Activated CD4-positive, CD25-positive, alpha-beta regulatory T cell (primary cell): ENCODE results near the gene THSD4.
"Not testable (repeated sequence)": the region's sequence is repeated elsewhere in the genome, so short reads cannot be mapped to it uniquely, and the experiment has no call there.

Experiments used
- DNase-seq, 4 experiments: peaks; one replicate each; lab custom pipeline; 2025; lab: John Stamatoyannopoulos, UW

Gene THSD4

GRCh38 chr15:71121442-71121841 lies 6.2 kb downstream of the THSD4 start:
- no peak for DNase-seq

- no peak for DNase-seq
These were observed 9.9 kb downstream of the THSD4 start for GRCh38 chr15:71124937-71125790.

GRCh38 chr15:71125831-71126450 lies 10.7 kb downstream of the THSD4 start:
- DNase-seq, result no peak

GRCh38 chr15:71127083-71127482 lies 11.8 kb downstream of the THSD4 start:
- DNase-seq, result no peak

- not testable (repeated sequence) for DNase-seq
These were observed 12.9 kb downstream of the THSD4 start for GRCh38 chr15:71128159-71128558.

- no peak for DNase-seq
These were observed 13.8 kb downstream of the THSD4 start for GRCh38 chr15:71128939-71129562.

- no peak for DNase-seq
These were observed 14.4 kb downstream of the THSD4 start for GRCh38 chr15:71129669-71130068.

GRCh38 chr15:71131601-71132362 lies 16.5 kb downstream of the THSD4 start:
- no peak for DNase-seq

GRCh38 chr15:71133747-71134472 lies 18.6 kb downstream of the THSD4 start:
- DNase-seq, result no peak

GRCh38 chr15:71136159-71136783 lies 21.0 kb downstream of the THSD4 start:
- no peak for DNase-seq

- DNase-seq, result no peak
These were observed 21.7 kb downstream of the THSD4 start for GRCh38 chr15:71136793-71137518.

- DNase-seq, result no peak
These were observed 23.2 kb downstream of the THSD4 start for GRCh38 chr15:71138473-71138872.

- DNase-seq, result no peak
These were observed 24.0 kb downstream of the THSD4 start for GRCh38 chr15:71139241-71139640.

GRCh38 chr15:71141572-71141971 lies 26.3 kb downstream of the THSD4 start:
- DNase-seq, result no peak

GRCh38 chr15:71142780-71143179 lies 27.5 kb downstream of the THSD4 start:
- DNase-seq, result no peak

- DNase-seq, result no peak
These were observed 28.4 kb downstream of the THSD4 start for GRCh38 chr15:71143373-71144310.

- DNase-seq, result no peak
These were observed 30.4 kb downstream of the THSD4 start for GRCh38 chr15:71145648-71146047.

- no peak for DNase-seq
These were observed 31.3 kb downstream of the THSD4 start for GRCh38 chr15:71146580-71146982.

GRCh38 chr15:71148048-71148447 lies 32.8 kb downstream of the THSD4 start:
- no peak for DNase-seq
